Activated naive CD4-positive, alpha-beta T cell treated with anti-CD3 and anti-CD28 coated beads, Interleukin-2, amount 50 U/mL, for 72 hours (primary cell): Measurements from ENCODE around the gene OCIAD2. TPM values are rescaled to one million over a fixed set of nuclear protein-coding genes. Genes with fewer than 3 reads are reported as not detected.
A peak's percentile ranks its signal among the peaks of the same experiment; 100 is the strongest.
"Not testable (repeated sequence)": the region's sequence is repeated elsewhere in the genome, so short reads cannot be mapped to it uniquely, and the experiment has no call there.

Experiments used
- ATAC-seq, 2 donors: fragments of 150-1000 bp; cut with Tn5 transposase; 2 replicates each; pipeline ENCODE4 v1.10.0; 2021; ENCODE audit warnings: mild to moderate bottlenecking in 2 of 2, moderate library complexity in 2 of 2
- DNase-seq, 2 donors: peaks; one replicate each; pipeline ENCODE4 v3.0.0; 2021 to 2022; ENCODE audit warnings: low spot score in 2 of 2
- H3K27ac Mint-ChIP-seq, 2 donors: one replicate each; pipeline ENCODE4 v1.8.0; 2022; ENCODE audit warnings: mild to moderate bottlenecking in 2 of 2, mixed read lengths in 2 of 2
- H3K36me3 Mint-ChIP-seq, 2 donors: one replicate each; pipeline ENCODE4 v1.8.0; 2022; ENCODE audit warnings: mixed read lengths in 2 of 2
- H3K9me3 Mint-ChIP-seq, 2 donors: one replicate each; pipeline ENCODE4 v1.8.0; 2022; ENCODE audit warnings: mixed read lengths in 2 of 2
- total RNA-seq, 2 donors: library from RNA; stranded (reverse); gene quantifications; one replicate each; pipeline ENCODE4 v1.2.3, GENCODE V29; 2022

Gene OCIAD2
- total RNA-seq, result 10 to 100 TPM; 53.6 to 91.7 TPM

GRCh38 chr4:48906206-48907173 is at the start of gene OCIAD2:
Gene OCIAD2, minus strand, starts transcription at chr4:48906774. Its CDS starts 2,225 bp downstream, at chr4:48904549.
- peak; percentile 52 to 71 for ATAC-seq
- peaks cover 18 to 21% of the 10 kb centered on the region in 2 donors for H3K36me3 Mint-ChIP-seq
- H3K27ac Mint-ChIP-seq, result peak within 1 kb of the TSS; percentile 94 to 96
- H3K9me3 Mint-ChIP-seq, result no peaks in the 10 kb centered on the region
- peak; percentile 72 to 81 for DNase-seq

GRCh38 chr4:48954314-48954713 is 47.7 kb upstream of the OCIAD2 start:
- Mint-ChIP-seq H3K36me3 (no peaks in the 10 kb centered on the region), H3K27ac (no peak overlapping the region), H3K9me3 (peaks cover 0 to 3% of the 10 kb centered on the region in 2 donors)
- no peak for DNase-seq
- ATAC-seq, result no peak

GRCh38 chr4:48949518-48950219 is 43.1 kb upstream of the OCIAD2 start:
- Mint-ChIP-seq H3K27ac (no peak overlapping the region), H3K36me3 (no peaks in the 10 kb centered on the region), H3K9me3 (peaks cover 0 to 3% of the 10 kb centered on the region in 2 donors)
- ATAC-seq, result no peak
- DNase-seq, result no peak

GRCh38 chr4:48949086-48949485 is 42.5 kb upstream of the OCIAD2 start:
- ATAC-seq, result no peak
- no peaks in the 10 kb centered on the region for H3K36me3 Mint-ChIP-seq

GRCh38 chr4:48947731-48948130 is 41.2 kb upstream of the OCIAD2 start:
- no peak overlapping the region for H3K27ac Mint-ChIP-seq
- no peaks in the 10 kb centered on the region for H3K36me3 Mint-ChIP-seq
- ATAC-seq (no peak), DNase-seq (no peak)
- peaks cover 0 to 3% of the 10 kb centered on the region in 2 donors for H3K9me3 Mint-ChIP-seq

More at GRCh38 chr4:48949086-48949485, 42.5 kb upstream of the OCIAD2 start:
- Mint-ChIP-seq H3K9me3 (peaks cover 0 to 3% of the 10 kb centered on the region in 2 donors), H3K27ac (no peak overlapping the region)
- DNase-seq, result no peak

- no peak for DNase-seq
- Mint-ChIP-seq H3K27ac (no peak overlapping the region), H3K36me3 (no peaks in the 10 kb centered on the region), H3K9me3 (peaks cover 0 to 3% of the 10 kb centered on the region in 2 donors)
- no peak for ATAC-seq
Observed at GRCh38 chr4:48945981-48946380, 39.4 kb upstream of the OCIAD2 start.

- DNase-seq (peak in 1 of 2 donors; percentile 63), ATAC-seq (peak; percentile 71 to 81)
- Mint-ChIP-seq H3K27ac (peak overlapping the region in 1 of 2 donors; percentile 61), H3K9me3 (no peaks in the 10 kb centered on the region), H3K36me3 (no peaks in the 10 kb centered on the region)
Observed at GRCh38 chr4:48944756-48945241, 38.2 kb upstream of the OCIAD2 start.

- no peaks in the 10 kb centered on the region for H3K9me3 Mint-ChIP-seq
- DNase-seq, result no peak
- ATAC-seq, result peak; percentile 25 to 30
Observed at GRCh38 chr4:48944252-48944651, 37.7 kb upstream of the OCIAD2 start.

GRCh38 chr4:48943387-48943786 is 36.8 kb upstream of the OCIAD2 start:
- no peak overlapping the region for H3K27ac Mint-ChIP-seq
- no peaks in the 10 kb centered on the region for H3K9me3 Mint-ChIP-seq
- DNase-seq (no peak), ATAC-seq (peak in 1 of 2 donors; percentile 36)
- H3K36me3 Mint-ChIP-seq, result no peaks in the 10 kb centered on the region

More at GRCh38 chr4:48944252-48944651, 37.7 kb upstream of the OCIAD2 start:
- Mint-ChIP-seq H3K27ac (peak overlapping the region in 1 of 2 donors; percentile 61), H3K36me3 (no peaks in the 10 kb centered on the region)

GRCh38 chr4:48939785-48940184 is 33.2 kb upstream of the OCIAD2 start:
- DNase-seq (no peak), ATAC-seq (no peak)
- Mint-ChIP-seq H3K36me3 (no peaks in the 10 kb centered on the region), H3K9me3 (no peaks in the 10 kb centered on the region), H3K27ac (no peak overlapping the region)

- no peaks in the 10 kb centered on the region for H3K9me3 Mint-ChIP-seq
- ATAC-seq (no peak), DNase-seq (no peak)
- no peak overlapping the region for H3K27ac Mint-ChIP-seq
- H3K36me3 Mint-ChIP-seq, result no peaks in the 10 kb centered on the region
Observed at GRCh38 chr4:48938831-48939230, 32.3 kb upstream of the OCIAD2 start.

- no peak overlapping the region for H3K27ac Mint-ChIP-seq
- DNase-seq (no peak), ATAC-seq (no peak)
- H3K9me3 Mint-ChIP-seq, result no peaks in the 10 kb centered on the region
- no peaks in the 10 kb centered on the region for H3K36me3 Mint-ChIP-seq
Observed at GRCh38 chr4:48937033-48937432, 30.5 kb upstream of the OCIAD2 start.

- no peak for ATAC-seq
Observed at GRCh38 chr4:48931459-48931858, 24.9 kb upstream of the OCIAD2 start.

GRCh38 chr4:48930654-48931053 is 24.1 kb upstream of the OCIAD2 start:
- Mint-ChIP-seq H3K9me3 (peaks cover 2 to 11% of the 10 kb centered on the region in 2 donors), H3K27ac (peak overlapping the region in 1 of 2 donors; percentile 46), H3K36me3 (peaks cover 0 to 6% of the 10 kb centered on the region in 2 donors)
- DNase-seq (no peak), ATAC-seq (no peak)

More at GRCh38 chr4:48931459-48931858, 24.9 kb upstream of the OCIAD2 start:
- DNase-seq, result no peak
- Mint-ChIP-seq H3K27ac (no peak overlapping the region), H3K36me3 (peaks cover 0 to 6% of the 10 kb centered on the region in 2 donors), H3K9me3 (peaks cover 2 to 11% of the 10 kb centered on the region in 2 donors)

GRCh38 chr4:48924416-48924815 is 17.8 kb upstream of the OCIAD2 start:
- Mint-ChIP-seq H3K27ac (no peak overlapping the region), H3K9me3 (peaks cover 4 to 8% of the 10 kb centered on the region in 2 donors), H3K36me3 (peaks cover 3 to 7% of the 10 kb centered on the region in 2 donors)
- ATAC-seq (no peak), DNase-seq (no peak)

- H3K9me3 Mint-ChIP-seq, H3K36me3 Mint-ChIP-seq, H3K27ac Mint-ChIP-seq, ATAC-seq, DNase-seq: not testable (repeated sequence)
Observed at GRCh38 chr4:48923065-48923464, 16.5 kb upstream of the OCIAD2 start.

- DNase-seq, result no peak
- Mint-ChIP-seq H3K27ac (no peak overlapping the region), H3K36me3 (no peaks in the 10 kb centered on the region), H3K9me3 (no peaks in the 10 kb centered on the region)
- no peak for ATAC-seq
Observed at GRCh38 chr4:48914311-48914710, 7.7 kb upstream of the OCIAD2 start.
